ENCODE data around the gene MEOX1.

DNA sequence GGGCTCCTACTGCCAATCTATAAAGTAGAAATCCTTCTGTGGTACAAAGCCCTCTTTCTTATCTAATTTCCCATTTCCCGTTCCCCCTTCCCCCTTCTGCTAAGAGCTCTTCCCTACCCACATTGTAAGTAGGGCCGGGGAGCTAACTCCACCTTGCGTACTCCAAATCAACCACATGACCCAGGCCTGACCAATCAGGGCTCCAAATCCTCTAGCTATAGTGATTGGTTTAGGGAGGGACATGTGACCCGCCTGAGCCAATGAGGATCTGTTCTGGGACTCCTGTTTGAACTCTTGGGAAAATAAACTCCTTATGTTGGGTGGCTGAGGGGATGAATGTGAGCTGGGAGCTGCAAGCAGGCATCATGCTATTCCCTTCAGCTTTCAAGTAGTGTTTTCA, 40.9 kb upstream of the MEOX1 start:
- no peak for TF ChIP-seq POLR2AphosphoS5 (IDR thresholded peaks at IDR 0.05; ENCODE audit: low read depth, low read length)
- TF ChIP-seq CTCF (IDR thresholded peaks at IDR 0.05), result no peak
- TF ChIP-seq, protein P1, sequence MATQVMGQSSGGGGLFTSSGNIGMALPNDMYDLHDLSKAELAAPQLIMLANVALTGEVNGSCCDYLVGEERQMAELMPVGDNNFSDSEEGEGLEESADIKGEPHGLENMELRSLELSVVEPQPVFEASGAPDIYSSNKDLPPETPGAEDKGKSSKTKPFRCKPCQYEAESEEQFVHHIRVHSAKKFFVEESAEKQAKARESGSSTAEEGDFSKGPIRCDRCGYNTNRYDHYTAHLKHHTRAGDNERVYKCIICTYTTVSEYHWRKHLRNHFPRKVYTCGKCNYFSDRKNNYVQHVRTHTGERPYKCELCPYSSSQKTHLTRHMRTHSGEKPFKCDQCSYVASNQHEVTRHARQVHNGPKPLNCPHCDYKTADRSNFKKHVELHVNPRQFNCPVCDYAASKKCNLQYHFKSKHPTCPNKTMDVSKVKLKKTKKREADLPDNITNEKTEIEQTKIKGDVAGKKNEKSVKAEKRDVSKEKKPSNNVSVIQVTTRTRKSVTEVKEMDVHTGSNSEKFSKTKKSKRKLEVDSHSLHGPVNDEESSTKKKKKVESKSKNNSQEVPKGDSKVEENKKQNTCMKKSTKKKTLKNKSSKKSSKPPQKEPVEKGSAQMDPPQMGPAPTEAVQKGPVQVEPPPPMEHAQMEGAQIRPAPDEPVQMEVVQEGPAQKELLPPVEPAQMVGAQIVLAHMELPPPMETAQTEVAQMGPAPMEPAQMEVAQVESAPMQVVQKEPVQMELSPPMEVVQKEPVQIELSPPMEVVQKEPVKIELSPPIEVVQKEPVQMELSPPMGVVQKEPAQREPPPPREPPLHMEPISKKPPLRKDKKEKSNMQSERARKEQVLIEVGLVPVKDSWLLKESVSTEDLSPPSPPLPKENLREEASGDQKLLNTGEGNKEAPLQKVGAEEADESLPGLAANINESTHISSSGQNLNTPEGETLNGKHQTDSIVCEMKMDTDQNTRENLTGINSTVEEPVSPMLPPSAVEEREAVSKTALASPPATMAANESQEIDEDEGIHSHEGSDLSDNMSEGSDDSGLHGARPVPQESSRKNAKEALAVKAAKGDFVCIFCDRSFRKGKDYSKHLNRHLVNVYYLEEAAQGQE (IDR thresholded peaks at IDR 0.05; ENCODE audit: insufficient read depth in 1 of 2, low read depth in 2 of 2, low read length in 1 of 2), result no peak
- no peak for TF ChIP-seq TCF7L2 (IDR thresholded peaks at IDR 0.05; ENCODE audit: low read depth, low read length)
- no peak for TF ChIP-seq SIN3A (IDR thresholded peaks at IDR 0.05; ENCODE audit: borderline replicate concordance, insufficient read depth, low read depth, low read length)

All from Panc1 (cell line).